Tibial artery (tissue), 4 donors: ENCODE results near the gene TEX29.

ENCODE experiments used
- DNase-seq, 2 donors: peaks; one replicate each; pipeline ENCODE4 v3.0.0-alpha.2; 2019
- H3K27ac ChIP-seq, 2 donors: fragments of 200-600 bp; sonication (generic) in 1 of 2; 1 replicate in 1 of 2; 2 replicates in 1 of 2; pipeline ENCODE4 v1.5.1; 2018 to 2019; ENCODE audit warnings: mild to moderate bottlenecking in 1 of 2
- H3K27me3 ChIP-seq, 2 donors: fragments of 200-600 bp; sonication (generic) in 1 of 2; one replicate each; pipeline versions ENCODE4 v1.5.1 to v1.6.0; 2016 to 2019
- H3K36me3 ChIP-seq, 3 donors: fragments of 200-600 bp; sonication (generic) in 2 of 3; one replicate each; pipeline ENCODE4 v1.5.1; 2016 to 2019; ENCODE audit warnings: mild to moderate bottlenecking in 2 of 3
- H3K4me1 ChIP-seq, 4 donors: fragments of 200-600 bp; sonication (generic) in 2 of 4; 1 replicate in 3 of 4; 2 replicates in 1 of 4; pipeline ENCODE4 v1.5.1; 2016 to 2019
- H3K4me3 ChIP-seq, 2 donors: fragments of 200-600 bp; sonication (generic) in 1 of 2; 1 replicate in 1 of 2; 2 replicates in 1 of 2; pipeline ENCODE4 v1.5.1; 2018 to 2019; ENCODE audit warnings: mild to moderate bottlenecking in 2 of 2
- H3K9me3 ChIP-seq, 3 donors: fragments of 200-600 bp; sonication (generic) in 1 of 3; one replicate each; pipeline ENCODE4 v1.5.1; 2016 to 2019
- CTCF ChIP-seq, 2 experiments: fragments of 200-600 bp in 1 of 2; fragments of 450-650 bp in 1 of 2; IDR thresholded peaks; one replicate each; pipeline ENCODE4 v1.5.1; 2017 to 2019; ENCODE audit warnings: antibody characterized with exemption in 2 of 2, mild to moderate bottlenecking in 1 of 2, moderate library complexity in 1 of 2
- intact Hi-C: fragments of 100-400 bp; cut with DNase I; formaldehyde crosslinking; loops from one replicate; pipeline ENCODE4 v1.15.0; 2023; ENCODE audit warnings: low total_unique reads

The TEX29 gene

GRCh38 chr13:111339366-111340143 is 19.1 kb downstream of the TEX29 start:
- intact Hi-C loops: no loop called here
- Histone ChIP-seq H3K4me3 (no peak overlapping the region), H3K4me1 (no peaks in the 10 kb centered on the region), H3K36me3 (peaks cover 27 to 31% (median 28%) of the 10 kb centered on the region in 3 donors), H3K9me3 (no peaks in the 10 kb centered on the region), H3K27me3 (no peaks in the 10 kb centered on the region), H3K27ac (no peak overlapping the region)
- no peak for DNase-seq
- no peak for TF ChIP-seq CTCF (IDR thresholded peaks at IDR 0.05)

GRCh38 chr13:111341886-111342285 is 21.4 kb downstream of the TEX29 start:
- intact Hi-C loops: no loop called here
- Histone ChIP-seq H3K9me3 (no peaks in the 10 kb centered on the region), H3K27ac (no peak overlapping the region), H3K4me3 (no peak overlapping the region), H3K36me3 (peaks cover 29 to 40% (median 32%) of the 10 kb centered on the region in 3 donors), H3K4me1 (no peaks in the 10 kb centered on the region), H3K27me3 (no peaks in the 10 kb centered on the region)
- DNase-seq: no peak
- TF ChIP-seq CTCF (IDR thresholded peaks at IDR 0.05): no peak

GRCh38 chr13:111342721-111343120 is 22.3 kb downstream of the TEX29 start:
- intact Hi-C loops: no loop called here
- no peak for TF ChIP-seq CTCF (IDR thresholded peaks at IDR 0.05)
- DNase-seq: no peak

GRCh38 chr13:111343186-111343805 is 22.9 kb downstream of the TEX29 start:
- TF ChIP-seq CTCF (IDR thresholded peaks at IDR 0.05): no peak
- H3K27me3 ChIP-seq: no peaks in the 10 kb centered on the region
- intact Hi-C loops: no loop called here
- no peaks in the 10 kb centered on the region for H3K4me1 ChIP-seq
- H3K27ac ChIP-seq: no peak overlapping the region
- no peaks in the 10 kb centered on the region for H3K9me3 ChIP-seq
- no peak for DNase-seq
- peaks cover 25 to 34% (median 32%) of the 10 kb centered on the region in 3 donors for H3K36me3 ChIP-seq
- H3K4me3 ChIP-seq: no peak overlapping the region

More at GRCh38 chr13:111342721-111343120, 22.3 kb downstream of the TEX29 start:
- H3K36me3 ChIP-seq: peaks cover 29 to 37% (median 32%) of the 10 kb centered on the region in 3 donors
- H3K4me3 ChIP-seq: no peak overlapping the region
- no peaks in the 10 kb centered on the region for H3K9me3 ChIP-seq
- no peak overlapping the region for H3K27ac ChIP-seq
- H3K4me1 ChIP-seq: no peaks in the 10 kb centered on the region
- no peaks in the 10 kb centered on the region for H3K27me3 ChIP-seq

- intact Hi-C loops: no loop called here
- no peak overlapping the region for H3K27ac ChIP-seq
- no peaks in the 10 kb centered on the region for H3K4me1 ChIP-seq
- H3K9me3 ChIP-seq: no peaks in the 10 kb centered on the region
- no peaks in the 10 kb centered on the region for H3K27me3 ChIP-seq
- no peak overlapping the region for H3K4me3 ChIP-seq
- no peak for TF ChIP-seq CTCF (IDR thresholded peaks at IDR 0.05)
- peaks cover 25 to 28% (median 25%) of the 10 kb centered on the region in 3 donors for H3K36me3 ChIP-seq
- no peak for DNase-seq
These were observed 24.2 kb downstream of the TEX29 start for GRCh38 chr13:111344471-111345191.
